ENCODE measurements around the gene RNASE9.
A peak's percentile ranks its signal among the peaks of the same experiment; 100 is the strongest.
"Not testable (repeated sequence)": the region's sequence is repeated elsewhere in the genome, so short reads cannot be mapped to it uniquely, and the experiment has no call there.

The RNASE9 gene

DNA sequence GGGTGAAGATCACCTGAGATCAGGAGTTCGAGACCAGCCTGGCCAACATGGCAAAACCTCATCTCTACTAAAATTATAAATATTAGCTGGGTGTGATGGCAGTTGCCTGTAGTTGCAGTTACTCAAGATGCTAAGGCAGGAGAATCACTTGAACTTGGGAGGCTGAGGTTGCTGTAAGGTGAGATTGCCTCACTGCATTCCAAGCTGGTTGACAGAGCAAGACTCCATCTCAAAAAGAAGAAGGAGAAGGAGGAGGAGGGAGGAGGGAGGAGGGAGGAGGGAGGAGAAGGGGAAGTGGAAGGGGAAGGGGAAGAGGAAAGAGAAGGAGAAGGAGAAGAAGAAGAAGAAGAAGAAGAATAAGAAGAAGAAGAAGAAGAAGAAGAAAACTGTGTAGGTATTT, 38.5 kb downstream of the RNASE9 start:
- DNase-seq (ENCODE audit: low read depth), result peak; percentile 51
- no peak overlapping the region for H3K4me3 ChIP-seq (ENCODE audit: low read length)
- TF ChIP-seq, protein P1, sequence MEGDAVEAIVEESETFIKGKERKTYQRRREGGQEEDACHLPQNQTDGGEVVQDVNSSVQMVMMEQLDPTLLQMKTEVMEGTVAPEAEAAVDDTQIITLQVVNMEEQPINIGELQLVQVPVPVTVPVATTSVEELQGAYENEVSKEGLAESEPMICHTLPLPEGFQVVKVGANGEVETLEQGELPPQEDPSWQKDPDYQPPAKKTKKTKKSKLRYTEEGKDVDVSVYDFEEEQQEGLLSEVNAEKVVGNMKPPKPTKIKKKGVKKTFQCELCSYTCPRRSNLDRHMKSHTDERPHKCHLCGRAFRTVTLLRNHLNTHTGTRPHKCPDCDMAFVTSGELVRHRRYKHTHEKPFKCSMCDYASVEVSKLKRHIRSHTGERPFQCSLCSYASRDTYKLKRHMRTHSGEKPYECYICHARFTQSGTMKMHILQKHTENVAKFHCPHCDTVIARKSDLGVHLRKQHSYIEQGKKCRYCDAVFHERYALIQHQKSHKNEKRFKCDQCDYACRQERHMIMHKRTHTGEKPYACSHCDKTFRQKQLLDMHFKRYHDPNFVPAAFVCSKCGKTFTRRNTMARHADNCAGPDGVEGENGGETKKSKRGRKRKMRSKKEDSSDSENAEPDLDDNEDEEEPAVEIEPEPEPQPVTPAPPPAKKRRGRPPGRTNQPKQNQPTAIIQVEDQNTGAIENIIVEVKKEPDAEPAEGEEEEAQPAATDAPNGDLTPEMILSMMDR (IDR thresholded peaks at IDR 0.05; ENCODE audit: insufficient read depth, low read depth, low read length, missing control alignments), result no peak

DNA sequence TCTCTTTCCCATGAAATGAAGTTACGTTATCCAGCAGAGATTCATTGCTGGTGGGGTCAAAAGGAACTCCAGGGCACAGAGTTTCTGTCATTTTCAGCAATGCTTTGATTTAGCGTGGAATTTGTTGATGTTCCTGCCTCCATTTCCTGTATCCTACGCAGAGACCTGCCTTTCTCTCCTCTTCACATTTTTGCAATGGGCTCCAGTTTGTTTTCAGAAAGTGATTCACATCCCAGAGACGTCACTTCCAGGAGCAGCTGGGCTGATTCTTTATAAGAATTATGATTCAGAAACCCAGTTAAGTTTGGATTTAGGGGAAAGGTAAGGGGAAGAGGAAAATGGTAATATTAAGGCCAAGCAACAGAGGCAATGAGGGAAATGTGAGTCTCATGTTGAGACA, 43.9 kb downstream of the RNASE9 start:
- DNase-seq (ENCODE audit: low read depth), result peak; percentile 70
- H3K4me3 ChIP-seq (ENCODE audit: low read length), result no peak overlapping the region
- TF ChIP-seq, protein P1 (IDR thresholded peaks at IDR 0.05; ENCODE audit: insufficient read depth, low read depth, low read length, missing control alignments), result no peak

DNA sequence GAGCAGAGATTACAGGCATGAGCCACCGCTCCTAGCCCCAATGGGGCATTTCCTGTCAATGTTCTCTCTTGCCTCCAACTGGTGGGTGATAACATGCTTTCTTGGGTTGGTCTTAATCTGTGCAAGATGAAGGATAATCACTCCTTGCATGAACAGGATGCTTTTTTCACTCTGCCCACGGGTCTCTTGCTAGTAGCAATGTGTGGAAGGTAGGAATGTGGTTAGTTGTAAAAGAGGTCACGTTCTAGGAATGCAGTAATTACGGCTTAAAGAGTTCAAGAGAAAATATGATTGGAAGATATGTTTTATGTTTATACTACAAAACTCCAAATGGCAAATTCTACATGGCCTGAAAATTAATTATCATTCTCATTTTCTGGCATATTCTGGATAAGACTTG, 45.0 kb downstream of the RNASE9 start:
- no peak overlapping the region for H3K4me3 ChIP-seq (ENCODE audit: low read length)
- DNase-seq (ENCODE audit: low read depth), result no peak
- TF ChIP-seq, protein P1 (IDR thresholded peaks at IDR 0.05; ENCODE audit: insufficient read depth, low read depth, low read length, missing control alignments), result no peak

DNA sequence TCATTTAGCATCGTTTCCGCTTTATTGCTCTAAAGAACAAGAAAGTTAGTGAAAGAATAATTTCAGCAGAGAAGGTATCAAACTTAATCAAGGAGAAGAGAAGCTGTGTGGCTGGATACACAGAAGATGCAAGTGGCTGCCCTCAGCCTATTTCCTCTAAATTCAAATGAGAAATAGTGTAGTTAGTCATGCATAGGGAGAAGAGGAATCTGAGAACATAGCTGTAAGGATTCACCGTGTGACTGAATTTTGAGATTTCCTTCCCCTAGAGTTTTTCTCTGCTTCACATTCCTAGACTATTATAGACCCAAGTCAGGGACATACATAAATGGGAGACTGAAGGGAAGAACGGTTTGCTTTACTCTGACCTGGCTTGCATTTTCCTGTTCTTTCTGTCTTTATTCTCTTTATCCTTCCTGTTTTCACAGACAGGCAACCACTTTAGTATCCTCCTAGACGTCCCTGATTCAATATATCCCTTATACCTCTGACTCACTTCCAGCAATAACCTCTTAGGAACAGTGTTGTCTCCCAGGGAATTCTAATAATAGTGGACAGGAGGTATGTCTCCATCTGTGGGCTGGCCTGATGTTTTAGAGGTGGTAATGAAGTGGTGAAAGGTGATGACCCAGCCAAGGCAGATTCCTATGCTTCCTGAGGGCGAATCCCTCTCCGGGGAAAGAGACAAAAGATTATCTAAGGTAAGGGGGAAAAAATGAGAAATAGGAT, 48.5 kb downstream of the RNASE9 start:
- no peak overlapping the region for H3K4me3 ChIP-seq (ENCODE audit: low read length)
- TF ChIP-seq, protein P1 (IDR thresholded peaks at IDR 0.05; ENCODE audit: insufficient read depth, low read depth, low read length, missing control alignments), result no peak

DNA sequence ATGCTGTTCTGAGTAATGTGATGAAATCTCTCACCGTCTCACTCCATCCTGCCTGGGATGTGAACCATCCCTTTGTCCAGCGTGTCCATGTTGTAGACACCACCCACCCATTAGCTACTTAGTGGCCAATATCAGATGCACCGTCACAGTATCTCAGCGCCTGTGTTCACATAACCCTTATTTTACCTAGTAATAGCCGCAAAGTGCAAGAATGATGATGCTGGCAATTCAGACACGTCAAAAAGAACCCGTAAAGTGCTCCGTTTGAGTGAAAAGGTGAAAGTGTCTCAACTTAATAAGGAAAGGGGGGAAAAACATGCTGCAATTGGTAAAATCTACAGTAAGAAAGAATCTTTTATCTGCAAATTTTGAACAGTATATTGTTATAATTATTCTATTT, 52.5 kb downstream of the RNASE9 start:
- TF ChIP-seq, protein P1 (IDR thresholded peaks at IDR 0.05; ENCODE audit: insufficient read depth, low read depth, low read length, missing control alignments), result no peak

More for the DNA sequence above, 48.5 kb downstream of the RNASE9 start:
- peak; percentile 37 for DNase-seq (ENCODE audit: low read depth)

DNA sequence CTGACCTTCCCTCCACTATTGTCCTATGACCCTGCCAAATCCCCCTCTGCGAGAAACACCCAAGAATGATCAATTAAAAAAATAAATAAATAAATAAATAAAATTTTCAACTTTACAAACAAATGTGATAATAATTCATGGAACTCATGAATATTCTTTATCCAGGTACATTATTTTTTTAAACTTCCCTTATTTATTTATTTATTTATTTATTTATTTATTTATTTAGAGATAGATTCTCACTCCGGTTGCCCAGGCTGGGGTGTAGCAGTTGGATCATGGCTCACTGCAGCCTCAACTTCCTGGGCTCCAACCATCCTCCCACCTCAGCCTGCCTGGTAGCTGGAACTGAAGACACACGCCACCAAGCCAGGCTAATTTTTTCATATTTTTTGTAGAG, 53.3 kb downstream of the RNASE9 start:
- not testable (repeated sequence) for H3K4me3 ChIP-seq (ENCODE audit: low read length); DNase-seq (ENCODE audit: low read depth)

More for the DNA sequence above, 52.5 kb downstream of the RNASE9 start:
- no peak overlapping the region for H3K4me3 ChIP-seq (ENCODE audit: low read length)
- no peak for DNase-seq (ENCODE audit: low read depth)

DNA sequence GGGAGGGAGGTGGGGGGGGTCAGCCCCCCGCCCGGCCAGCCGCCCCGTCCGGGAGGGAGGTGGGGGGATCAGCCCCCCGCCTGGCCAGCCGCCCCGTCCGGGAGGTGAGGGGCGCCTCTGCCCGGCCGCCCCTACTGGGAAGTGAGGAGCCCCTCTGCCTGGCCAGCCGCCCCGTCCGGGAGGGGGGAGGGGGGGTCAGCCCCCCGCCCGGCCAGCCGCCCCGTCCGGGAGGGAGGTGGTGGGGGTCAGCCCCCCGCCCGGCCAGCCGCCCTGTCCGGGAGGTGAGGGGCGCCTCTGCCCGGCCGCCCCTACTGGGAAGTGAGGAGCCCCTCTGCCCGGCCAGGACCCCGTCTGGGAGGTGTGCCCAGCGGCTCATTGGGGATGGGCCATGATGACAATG, 54.1 kb downstream of the RNASE9 start:
- H3K4me3 ChIP-seq (ENCODE audit: low read length); DNase-seq (ENCODE audit: low read depth): not testable (repeated sequence)

DNA sequence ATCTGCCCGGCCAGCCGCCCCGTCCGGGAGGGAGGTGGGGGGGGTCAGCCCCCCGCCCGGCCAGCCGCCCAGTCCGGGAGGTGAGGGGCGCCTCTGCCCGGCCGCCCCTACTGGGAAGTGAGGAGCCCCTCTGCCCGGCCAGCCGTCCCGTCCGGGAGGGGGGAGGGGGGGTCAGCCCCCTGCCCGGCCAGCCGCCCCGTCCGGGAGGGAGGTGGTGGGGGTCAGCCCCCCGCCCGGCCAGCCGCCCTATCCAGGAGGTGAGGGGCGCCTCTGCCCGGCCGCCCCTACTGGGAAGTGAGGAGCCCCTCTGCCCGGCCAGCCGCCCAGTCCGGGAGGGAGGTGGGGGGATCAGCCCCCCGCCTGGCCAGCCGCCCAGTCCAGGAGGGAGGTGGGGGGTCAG, 54.6 kb downstream of the RNASE9 start:
- not testable (repeated sequence) for DNase-seq (ENCODE audit: low read depth); H3K4me3 ChIP-seq (ENCODE audit: low read length)

All from epithelial cell of esophagus (primary cell).